Suppressor macrophage treated with lipopolysaccharide for 4 hours (primary cell): ENCODE data around the gene GALNT17.

Experiments used
- DNase-seq: peaks from one replicate; pipeline ENCODE4 v3.0.0-alpha.2; 2020

Gene GALNT17

DNA sequence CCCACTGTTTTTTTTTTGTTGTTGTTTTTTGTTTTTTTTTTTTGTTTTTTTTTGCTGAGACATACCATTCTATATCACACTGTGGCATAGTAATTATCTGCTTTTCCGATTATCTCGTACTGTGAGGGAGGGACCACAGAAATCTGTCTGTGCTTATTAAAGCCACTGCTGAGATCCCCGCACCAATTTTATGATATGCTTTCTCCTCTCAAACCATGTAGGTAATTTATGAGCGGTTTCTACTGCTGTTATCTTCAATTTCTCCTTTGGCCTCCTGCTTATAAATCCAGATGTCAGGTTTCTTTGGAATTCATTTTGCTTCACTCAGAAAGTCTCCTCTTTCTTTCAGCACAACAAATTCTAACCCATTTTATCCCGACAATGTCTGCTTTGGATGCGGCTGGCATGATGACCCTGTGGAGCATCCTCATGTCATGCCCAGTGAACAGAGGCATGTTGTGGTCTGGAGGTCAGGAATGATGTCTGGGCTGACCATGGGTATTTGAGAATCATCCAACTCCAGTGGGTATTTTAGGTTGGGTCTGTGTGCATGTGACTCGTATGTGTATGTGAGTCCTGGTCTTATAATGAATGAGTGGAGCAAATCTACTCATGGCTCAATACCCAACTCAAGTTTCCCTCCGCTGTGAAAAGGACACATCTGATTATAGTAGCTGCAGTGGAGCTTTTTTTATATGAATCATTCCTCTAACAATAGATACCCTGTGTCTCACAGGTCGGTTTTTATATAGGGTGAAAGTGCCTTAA is 213.4 kb downstream of the GALNT17 start:
- DNase-seq, result no peak

DNA sequence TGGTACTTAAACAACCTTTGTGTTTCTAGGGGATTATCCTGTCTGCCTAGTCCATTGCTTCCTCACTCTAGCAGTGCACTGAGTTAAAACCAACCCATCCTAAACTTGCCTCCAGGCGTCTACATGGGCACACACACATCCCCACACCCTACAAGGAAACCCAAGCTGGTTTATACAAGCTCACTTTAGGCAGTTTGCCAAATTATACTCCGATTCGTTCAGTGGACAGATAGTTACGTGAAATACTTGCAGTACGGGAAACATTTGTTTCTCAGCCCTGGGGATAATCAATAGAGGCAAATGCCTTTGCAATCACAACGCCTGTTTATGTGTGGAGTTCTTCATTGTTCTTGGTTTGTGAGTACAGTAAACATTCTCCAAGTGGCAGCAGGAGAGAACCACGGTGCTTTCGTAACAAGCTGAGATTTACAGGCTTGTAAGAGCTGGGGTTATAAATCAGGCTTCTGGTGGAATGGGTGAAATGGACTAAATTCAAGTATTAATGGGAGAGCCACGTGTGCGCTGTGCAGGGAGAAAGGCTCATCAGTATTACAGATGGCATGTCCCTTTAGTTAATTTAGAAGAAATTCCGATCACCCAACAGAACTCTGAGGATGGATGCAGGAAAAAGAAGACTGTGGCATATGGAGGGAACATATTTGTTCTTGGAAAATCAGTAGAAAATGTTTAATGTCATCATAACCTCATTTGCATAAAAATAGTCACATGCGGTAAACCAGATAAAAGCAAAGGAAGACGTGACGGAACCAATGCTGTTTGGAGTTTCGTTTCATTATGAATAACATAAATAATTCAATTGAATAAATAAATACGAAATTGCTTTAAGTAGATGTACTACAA is 217.1 kb downstream of the GALNT17 start:
- DNase-seq, result no peak

DNA sequence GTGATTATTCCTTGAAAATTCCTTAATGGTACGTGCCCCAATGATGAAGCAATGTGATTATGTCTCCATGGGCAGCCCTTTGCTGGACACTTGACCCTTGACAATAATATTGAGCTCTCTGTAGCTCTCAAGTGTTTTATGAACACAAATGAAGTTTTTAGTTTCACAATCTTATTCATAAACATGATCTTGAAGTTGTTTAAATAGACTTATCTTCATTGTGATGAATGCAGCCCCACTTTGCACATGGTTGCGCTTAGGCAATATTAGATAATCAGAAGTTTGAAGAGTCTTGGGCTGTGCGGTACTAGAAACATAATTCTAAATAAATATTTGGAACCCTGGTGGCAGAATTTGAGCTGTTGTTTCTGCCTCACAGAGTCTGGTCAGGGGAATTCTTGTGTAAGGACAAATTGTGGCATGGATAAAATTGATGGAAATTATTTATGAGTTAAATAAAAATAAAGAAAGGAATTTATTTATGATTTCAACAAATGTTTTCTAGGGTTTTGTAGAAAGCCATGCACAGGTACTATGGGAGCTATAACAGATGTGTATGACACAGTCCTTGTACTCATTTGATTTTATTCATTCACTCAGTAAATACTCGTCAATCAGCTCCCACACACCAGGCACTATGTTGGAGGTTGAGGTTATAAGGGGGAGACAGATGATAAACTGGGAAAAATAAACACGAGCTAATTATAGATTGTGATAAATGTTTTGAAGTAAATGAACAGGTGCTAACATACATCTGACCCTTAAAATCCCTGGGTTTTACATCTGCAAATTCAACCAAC is 217.9 kb downstream of the GALNT17 start:
- no peak for DNase-seq

DNA sequence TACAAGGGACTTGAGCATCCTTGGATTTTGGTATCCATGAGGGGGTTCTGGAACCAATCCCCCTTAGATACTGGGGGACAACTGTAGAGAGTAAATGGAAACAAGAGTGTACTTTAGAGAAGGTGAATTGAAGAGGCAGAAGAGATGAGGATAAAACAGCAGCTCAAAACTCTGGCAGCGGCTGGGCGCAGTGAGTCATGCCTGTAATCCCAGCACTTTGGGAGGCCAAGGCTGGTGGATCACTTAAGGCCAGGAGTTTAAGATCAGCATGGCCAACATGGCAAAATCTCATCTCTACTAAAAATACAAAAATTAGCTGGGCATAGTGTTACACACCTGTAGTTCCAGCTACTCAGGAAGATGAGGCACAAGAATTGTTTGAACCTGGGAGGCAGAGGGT is 218.7 kb downstream of the GALNT17 start:
- DNase-seq, result no peak

DNA sequence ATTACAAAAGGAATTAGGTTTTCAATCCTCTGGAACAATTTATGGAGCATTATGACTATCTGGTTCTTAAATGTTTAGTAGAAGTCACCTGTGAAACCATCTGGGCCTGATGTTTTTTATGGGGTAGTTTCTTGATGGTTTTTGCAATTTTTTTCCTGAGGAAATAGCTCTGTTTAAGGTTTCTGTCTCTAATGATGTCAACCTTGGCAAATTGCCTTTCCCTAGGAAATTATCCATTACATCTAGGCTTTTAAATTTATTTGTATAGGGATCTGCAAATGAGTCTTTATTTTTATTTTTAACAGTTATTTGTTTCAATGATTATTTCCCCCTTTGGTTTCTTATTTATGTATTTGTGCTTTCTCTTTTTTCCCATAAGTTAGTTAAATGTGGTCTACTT is 222.8 kb downstream of the GALNT17 start:
- no peak for DNase-seq

DNA sequence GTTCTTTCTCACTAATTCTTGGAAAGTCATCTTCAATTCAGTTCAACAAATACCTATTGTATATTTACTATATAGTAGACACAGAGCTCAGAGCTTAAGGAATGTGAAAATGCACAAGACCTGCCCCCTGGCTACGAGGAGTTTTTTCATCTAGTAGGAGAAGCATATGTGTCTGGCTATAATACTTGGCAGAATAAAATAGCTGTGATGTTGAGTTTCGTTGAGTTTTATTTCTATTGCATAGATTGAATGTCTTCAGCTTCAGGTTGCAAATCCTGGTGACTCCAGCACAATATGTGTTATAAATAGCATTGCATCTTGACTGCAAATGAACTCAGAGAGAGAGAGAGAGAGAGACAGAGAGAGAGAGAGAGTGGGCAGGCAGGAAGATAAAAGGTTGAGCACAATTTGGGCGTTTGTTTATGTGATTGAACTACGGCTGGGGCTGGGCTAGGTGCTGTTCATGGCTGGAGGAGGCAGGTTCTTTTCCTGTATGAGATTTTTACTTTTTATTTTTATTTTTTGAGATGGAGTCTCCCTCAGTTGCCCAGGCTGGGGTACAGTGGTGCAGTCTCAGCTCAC is 229.6 kb downstream of the GALNT17 start:
- no peak for DNase-seq

DNA sequence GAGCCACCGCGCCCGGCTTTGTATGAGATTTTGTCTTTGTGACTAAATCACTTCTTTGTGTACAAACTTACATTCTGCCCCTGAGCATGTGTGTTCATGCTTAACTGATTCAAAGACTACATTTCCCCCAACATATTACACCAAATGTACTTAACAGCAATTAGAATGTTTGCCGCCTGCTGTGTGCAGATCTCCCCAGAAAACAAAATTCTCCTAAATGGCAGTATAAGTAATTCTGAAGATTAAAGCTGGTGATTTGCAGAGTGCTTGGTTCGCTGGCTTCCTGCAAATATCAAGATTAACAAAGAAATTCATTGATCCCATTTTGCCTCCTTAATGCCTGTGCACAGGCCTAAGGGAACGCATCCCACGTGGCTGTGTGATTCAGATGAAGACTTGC is 230.3 kb downstream of the GALNT17 start:
- no peak for DNase-seq

DNA sequence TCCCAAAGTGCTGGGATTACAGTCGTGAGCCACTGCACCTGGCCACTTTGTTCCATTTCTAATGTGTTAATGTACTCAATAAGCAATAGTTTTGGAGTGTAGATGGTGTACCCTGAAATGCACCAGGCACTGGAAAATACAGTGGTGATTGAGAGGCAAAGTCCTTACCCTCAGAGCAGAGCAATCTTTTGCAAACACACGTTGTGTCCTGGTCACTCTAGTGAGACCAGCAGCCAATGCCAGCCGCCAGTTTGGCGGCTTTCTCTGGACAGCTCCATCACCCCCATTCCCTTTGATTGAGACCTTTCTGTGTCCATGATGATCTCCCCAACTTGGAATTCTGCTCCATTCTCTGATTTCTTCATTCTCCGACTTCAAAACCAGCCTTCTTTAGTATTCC is 231.3 kb downstream of the GALNT17 start:
- DNase-seq, result no peak

DNA sequence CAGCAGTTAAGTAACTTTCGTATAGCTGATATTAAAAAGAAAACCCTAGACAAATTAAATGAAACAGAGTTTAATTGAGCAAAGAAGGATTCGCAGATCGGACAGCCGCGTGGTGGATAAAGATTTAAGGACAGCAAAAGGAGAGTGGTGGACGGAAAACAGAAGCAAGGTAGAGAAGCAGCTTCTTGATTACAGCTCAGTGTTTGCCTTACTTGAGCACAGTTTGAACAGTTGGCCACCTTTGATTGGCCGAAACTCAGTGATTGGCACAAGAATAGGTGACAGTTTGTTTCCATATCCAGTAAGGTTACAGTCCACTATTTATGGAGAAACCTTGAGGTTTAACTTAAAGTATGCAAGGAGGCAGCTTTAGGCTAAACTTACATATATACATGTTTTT is 231.7 kb downstream of the GALNT17 start:
- no peak for DNase-seq

DNA sequence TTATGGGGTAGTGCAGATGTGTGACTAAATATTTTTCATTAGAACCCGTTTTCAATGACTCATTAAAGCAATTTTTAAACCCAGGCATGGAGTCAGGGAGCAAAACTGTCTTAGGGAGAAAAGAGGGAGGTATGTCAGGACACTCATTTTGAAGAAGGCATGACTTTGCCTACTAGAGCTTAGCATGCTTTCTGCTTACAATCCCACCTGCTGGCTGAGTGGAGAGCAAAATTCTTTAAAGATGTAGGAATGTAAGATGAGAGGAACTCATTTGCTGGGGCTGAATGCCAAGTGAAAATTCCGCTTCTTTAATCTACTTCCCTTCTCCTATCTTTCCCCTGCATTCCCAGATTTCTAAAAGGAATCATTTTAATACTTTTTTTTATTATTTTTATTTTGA is 232.6 kb downstream of the GALNT17 start:
- DNase-seq, result no peak

DNA sequence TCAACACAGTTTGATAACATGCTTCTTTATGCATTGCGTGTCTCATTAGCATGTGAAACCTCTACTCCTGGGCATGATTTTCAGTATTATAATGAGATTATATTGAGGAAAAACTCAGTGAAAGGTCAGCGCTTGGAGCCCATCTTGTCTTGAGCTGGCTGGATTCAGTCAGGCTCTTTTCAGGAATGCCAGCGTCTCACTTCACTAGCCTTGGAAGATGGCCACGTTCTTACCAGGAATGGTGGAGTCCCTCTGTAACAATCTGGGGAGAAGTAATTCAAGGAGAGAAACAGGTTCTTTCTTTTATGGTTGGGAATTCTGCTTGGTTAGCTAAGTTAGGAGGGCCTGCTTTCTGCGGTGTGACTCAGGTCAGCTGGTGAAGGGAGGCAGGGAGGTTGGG is 241.0 kb downstream of the GALNT17 start:
- DNase-seq, result no peak

DNA sequence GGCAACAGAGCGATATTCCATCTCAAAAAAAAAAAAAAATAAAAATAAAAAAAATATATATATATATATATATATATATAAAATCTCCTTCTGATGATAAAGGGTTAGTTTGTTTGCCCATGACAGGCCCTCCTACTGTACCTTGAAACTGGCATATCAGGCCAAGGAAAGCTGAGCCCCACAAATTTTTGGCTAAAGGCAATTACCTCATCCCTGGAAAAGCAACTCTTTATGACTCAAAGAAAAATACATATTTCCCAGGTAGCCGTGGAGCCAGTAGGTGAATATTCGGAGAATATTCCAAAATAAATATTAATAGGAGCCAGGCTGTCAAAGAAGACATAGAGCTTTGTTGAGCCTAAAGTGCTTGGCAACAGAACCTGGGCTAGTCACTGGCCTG is 245.1 kb downstream of the GALNT17 start:
- no peak for DNase-seq

DNA sequence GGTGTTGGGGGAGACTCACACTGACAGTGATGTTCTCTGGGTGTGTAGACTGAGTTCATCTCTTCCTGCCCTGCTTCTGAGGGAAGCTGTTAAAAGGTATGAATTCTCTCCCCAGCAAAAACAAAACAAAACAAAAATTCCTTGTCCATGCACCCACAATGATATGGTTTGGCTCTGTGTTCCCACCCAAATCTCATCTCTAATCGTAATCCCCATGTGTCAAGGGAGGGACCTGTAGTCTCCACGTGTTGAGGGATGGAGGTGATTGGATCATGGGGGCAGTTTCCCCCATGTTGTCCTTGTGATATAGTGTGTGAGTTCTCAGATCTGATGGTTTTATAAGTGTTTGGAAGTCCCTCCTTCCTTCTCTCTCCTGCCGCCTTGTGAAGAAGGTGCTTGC is 245.5 kb downstream of the GALNT17 start:
- no peak for DNase-seq

DNA sequence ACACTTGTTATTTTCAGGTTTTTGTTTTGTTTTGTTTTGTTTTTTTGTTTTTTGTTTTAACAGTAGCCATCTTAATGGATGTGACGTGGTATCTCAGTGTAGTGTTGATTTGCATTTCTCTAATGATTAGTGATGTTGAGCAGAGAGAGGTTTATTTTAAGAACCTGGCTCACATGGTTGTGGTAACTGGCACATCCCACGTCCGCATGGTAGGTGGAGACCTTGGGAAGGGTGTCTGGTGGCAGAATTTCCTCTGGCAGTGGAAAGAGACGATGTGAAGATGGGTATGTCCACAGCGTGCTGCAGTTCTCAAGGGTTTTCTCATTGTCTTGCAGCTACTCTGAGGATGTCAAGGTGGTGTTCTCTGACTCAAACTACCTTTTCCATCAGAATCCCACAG is 252.2 kb downstream of the GALNT17 start:
- no peak for DNase-seq

DNA sequence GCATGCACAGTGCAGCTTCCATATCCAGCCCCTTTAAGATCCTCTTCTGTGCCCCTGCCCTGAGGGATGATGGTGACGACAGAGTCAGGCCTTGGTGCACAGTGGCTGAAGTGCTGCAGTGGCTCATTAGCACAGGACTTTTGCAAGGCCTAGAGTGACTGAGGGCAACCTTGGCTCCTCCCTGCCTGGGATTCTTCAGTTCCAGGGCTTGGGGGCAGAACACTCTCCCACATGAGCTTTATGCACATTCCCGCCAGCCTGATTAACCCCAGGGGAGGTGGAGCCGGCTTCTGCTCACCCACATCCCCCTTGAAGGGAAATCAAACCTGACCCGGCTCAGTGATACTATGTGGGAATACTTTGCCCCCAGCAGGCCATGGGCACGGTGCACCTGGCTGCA is 253.4 kb downstream of the GALNT17 start:
- DNase-seq, result no peak

DNA sequence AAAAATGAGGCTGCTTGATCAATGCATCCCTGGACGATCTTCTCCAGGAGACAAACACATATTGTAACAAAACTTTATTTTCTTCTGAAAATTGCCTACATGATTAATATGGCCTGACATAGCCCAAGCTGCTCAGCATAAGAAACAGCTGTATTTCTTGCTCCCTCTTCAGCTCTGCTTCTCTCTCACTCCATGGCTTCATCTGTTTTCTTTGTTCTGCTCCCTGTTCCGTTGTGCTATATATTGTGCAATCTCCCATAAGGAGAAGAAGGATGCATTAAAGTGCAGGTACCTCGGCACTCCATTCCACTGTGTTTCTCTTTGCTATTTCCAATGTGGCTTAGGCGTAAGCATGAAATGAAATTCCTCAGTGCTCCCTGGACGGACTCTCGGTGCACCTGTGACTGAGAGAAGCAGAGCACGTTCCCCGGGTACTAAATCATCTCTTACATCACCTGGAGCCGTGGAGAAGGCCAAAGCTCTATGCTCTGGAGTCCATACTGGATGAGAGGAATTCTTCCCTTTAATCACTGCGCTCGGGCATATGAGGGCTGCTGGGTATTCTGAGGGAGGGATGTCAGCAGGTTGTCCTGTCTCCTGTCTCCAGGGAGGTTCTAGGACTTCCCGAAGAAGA is 254.3 kb downstream of the GALNT17 start:
- DNase-seq, result no peak

DNA sequence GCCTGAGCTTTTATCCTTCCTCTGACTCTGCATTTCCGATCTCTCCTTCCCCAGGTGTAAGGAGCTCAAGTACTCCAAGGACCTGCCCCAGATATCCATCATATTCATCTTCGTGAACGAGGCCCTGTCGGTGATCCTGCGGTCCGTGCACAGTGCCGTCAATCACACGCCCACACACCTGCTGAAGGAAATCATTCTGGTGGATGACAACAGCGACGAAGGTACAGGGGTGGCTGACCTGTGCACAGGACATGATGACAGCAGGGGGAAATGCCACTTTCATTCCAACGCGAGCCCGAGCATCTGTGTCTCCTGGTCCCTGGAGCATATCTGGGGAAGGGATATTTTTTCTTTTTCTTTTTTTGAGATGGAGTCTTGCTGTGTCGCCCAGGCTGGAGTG is 256.2 kb downstream of the GALNT17 start:
- no peak for DNase-seq

DNA sequence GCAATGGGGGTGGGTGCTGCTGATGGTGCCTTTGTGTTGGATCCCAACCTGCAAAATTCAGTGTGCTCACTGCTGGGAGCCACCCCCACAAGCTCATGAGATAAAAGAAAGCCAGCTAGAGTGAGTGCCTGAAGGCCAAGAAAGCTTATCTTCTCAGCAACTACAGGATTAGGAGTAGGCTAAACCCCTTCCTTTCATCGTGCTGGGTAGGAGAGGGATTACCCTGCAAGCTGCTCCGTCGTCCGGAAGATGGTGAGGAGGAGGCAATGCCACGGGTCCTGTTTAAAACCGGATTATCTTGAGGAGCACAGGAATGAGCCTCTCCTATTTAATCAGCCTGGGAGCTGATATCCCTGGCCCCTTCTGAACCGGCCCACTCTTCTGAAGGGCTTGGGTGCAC is 258.0 kb downstream of the GALNT17 start:
- DNase-seq, result no peak

DNA sequence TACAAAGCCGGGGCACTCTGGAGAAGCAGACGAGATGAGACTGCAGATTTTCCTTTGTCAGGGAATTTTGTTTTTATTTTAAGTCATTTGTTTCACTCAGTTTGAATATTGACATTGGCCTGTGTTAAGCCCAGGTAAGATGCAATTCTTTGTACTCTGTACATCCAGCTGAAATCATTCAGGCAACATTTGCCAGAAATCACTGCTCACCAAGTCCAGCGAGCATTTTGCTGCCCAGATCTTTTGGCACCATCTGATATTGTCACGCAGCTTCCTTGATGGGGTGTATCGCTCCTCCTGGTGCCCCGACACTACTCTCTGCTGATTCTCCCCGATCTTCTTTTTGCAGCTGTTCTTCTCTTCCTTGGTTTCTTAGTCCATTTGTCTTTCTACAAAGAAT is 261.7 kb downstream of the GALNT17 start:
- no peak for DNase-seq

DNA sequence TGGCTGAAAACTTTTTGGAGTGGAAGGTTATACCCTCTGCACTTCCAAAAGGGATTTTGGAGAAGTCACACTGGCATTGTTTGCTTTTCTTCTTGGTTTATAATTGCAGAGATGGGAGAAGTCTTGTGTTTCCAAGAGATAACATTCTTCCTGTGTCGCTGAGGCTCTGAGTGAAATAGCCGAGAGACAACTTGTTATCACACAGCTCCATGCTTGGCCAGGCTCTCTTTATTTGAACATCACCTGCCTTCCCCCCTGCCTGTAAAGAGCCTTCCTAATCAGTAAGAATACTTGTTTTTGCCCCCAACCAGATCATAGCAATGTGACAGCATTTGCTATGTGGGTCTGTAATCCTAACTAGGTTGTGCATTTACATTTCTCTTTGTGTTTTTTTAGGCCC is 270.7 kb downstream of the GALNT17 start:
- no peak for DNase-seq

DNA sequence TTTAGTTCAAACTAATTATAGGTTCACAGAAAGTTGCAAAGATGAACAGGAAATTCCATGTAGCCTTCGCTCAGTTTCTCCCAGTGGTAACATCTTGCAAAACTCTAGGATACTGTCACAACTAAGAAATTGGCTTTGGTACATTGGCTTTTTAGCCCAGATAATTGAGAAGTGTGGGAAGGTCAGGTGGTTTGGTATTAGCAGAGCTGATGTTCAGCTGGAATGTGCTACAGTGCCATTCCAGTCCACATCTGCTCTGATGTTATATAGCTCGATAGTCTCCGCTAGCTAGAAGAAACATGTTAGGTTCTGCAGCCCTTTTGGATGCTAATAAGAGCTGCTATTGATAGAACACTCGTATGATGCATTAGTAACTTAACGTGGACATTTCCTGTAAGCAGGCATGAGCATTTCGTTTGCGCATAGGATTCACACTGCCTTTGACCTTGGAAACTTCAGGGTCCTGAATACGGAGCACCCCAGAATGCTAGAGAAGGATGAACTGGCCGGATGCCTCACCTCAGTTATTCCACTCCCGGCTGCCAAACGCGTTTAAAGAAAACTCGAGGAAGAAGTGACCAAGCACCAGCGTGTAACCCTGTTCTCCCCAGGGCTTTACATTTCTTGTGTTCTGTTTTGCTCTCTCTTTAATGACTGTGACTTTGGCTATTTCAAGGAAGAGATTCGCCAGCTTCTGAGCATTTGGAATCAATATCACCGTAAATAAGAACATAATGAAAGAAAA is 271.4 kb downstream of the GALNT17 start:
- no peak for DNase-seq
